ENCODE data around the gene MMP25. TPM values are rescaled to one million over a fixed set of nuclear protein-coding genes. Genes with fewer than 3 reads are reported as not detected.

The MMP25 gene
- polyA plus RNA-seq, 1 of the 3 experiments (the other 2 are of a cell fraction) = 0.03 TPM

- 3% methylated on average over 17 of the region's 40 CpGs for WGBS (ENCODE audit: low lambda C conversion rate)
- Histone ChIP-seq H3F3A (replicated peaks; ENCODE audit: insufficient read depth) (peaks cover under 1% of the 10 kb centered on the region), H3K9me3 (no peaks in the 10 kb centered on the region), H3K4me3 (ENCODE audit: low read depth in 2 of 2, low read length in 1 of 2) (no peak overlapping the region), H3K4me1 (ENCODE audit: control insufficient read depth in 1 of 2, insufficient read depth in 2 of 2, low read depth in 1 of 2, low read length in 1 of 2) (no peaks in the 10 kb centered on the region), H3K4me2 (peak overlapping the region; percentile 55; the same call in 1 of the 2 replicates), H3K27ac (ENCODE audit: low read depth in 2 of 2, low read length in 1 of 2) (no peak overlapping the region), H3K79me2 (ENCODE audit: insufficient read depth) (no peaks in the 10 kb centered on the region), H2AFZ (ENCODE audit: low read depth) (no peak overlapping the region), H3K9me2 (no peaks in the 10 kb centered on the region), H3K36me3 (replicated peaks in 1 of 2; ENCODE audit: control insufficient read depth in 1 of 2, insufficient read depth in 2 of 2, low read length in 1 of 2) (no peaks in the 10 kb centered on the region), H4K20me1 (ENCODE audit: insufficient read depth) (no peaks in the 10 kb centered on the region; the same call in 1 of the 2 replicates), H3K27me3 (ENCODE audit: insufficient read depth) (peaks cover 93% of the 10 kb centered on the region), H3K9ac (no peak overlapping the region)
- ChIA-PET POLR2A (no interaction called here), CTCF (interaction anchor here (1.3 to 9.8 kb wide), 7 partner anchors 6 to 75 kb away, joined by 3 to 141 read pairs (median 16); partner anchors contain the start of genes CLDN6, HCFC1R1, MMP25 and THOC6)
- no peak for TF ChIP-seq EP300 (IDR thresholded peaks at IDR 0.05; ENCODE audit: borderline replicate concordance in 1 of 2, low read depth in 1 of 2, low read length in 1 of 2)
- TF ChIP-seq EZH2phosphoT487 (IDR thresholded peaks at IDR 0.05; ENCODE audit: borderline replicate concordance, low read depth) = peak; percentile 65; the same call in 1 of the 2 replicates
- TF ChIP-seq FOXJ3 (CRISPR knock-in tag; IDR thresholded peaks at IDR 0.05) = no peak
- TF ChIP-seq YY1 (IDR thresholded peaks at IDR 0.05; ENCODE audit: low read depth) = no peak
- TF ChIP-seq TEAD4 (IDR thresholded peaks at IDR 0.05; ENCODE audit: borderline replicate concordance, insufficient read depth) = no peak
- no peak for DNase-seq
Measured at GRCh38 chr16:3035972-3036725, 10.2 kb upstream of the MMP25 start.

- H3K4me2 ChIP-seq = peak within 1 kb of the TSS; percentile 55; the same call in 1 of the 2 replicates
Measured at GRCh38 chr16:3036726-3037315, 9.5 kb upstream of the MMP25 start, which contains the start of gene BICDL2. Gene BICDL2, minus strand, starts transcription at chr16:3036944. Its CDS starts 1,448 bp downstream, at chr16:3035496.

More at GRCh38 chr16:3036726-3037315, 9.5 kb upstream of the MMP25 start, which contains the start of gene BICDL2:
- ChIA-PET POLR2A (no interaction called here), CTCF (no interaction called here)
- DNase-seq = no peak
- no peaks in the 10 kb centered on the region for H3K36me3 ChIP-seq (replicated peaks in 1 of 2; ENCODE audit: control insufficient read depth in 1 of 2, insufficient read depth in 2 of 2, low read length in 1 of 2)
- H3K27ac ChIP-seq (ENCODE audit: low read depth in 2 of 2, low read length in 1 of 2) = no peak within 1 kb of the TSS
- no peaks in the 10 kb centered on the region for H3K4me1 ChIP-seq (ENCODE audit: control insufficient read depth in 1 of 2, insufficient read depth in 2 of 2, low read depth in 1 of 2, low read length in 1 of 2)
- peaks cover 93% of the 10 kb centered on the region for H3K27me3 ChIP-seq (ENCODE audit: insufficient read depth)
- H3K4me3 ChIP-seq (ENCODE audit: low read depth in 2 of 2, low read length in 1 of 2) = no peak within 1 kb of the TSS
- TF ChIP-seq PBX3 (IDR thresholded peaks at IDR 0.05) (no peak), SIN3A (IDR thresholded peaks at IDR 0.05; ENCODE audit: borderline replicate concordance, low read depth, low read length) (no peak), EP300 (IDR thresholded peaks at IDR 0.05; ENCODE audit: borderline replicate concordance in 1 of 2, low read depth in 1 of 2, low read length in 1 of 2) (no peak), NFIC (IDR thresholded peaks at IDR 0.05; ENCODE audit: borderline replicate concordance) (no peak), FOXM1 (IDR thresholded peaks at IDR 0.05; ENCODE audit: low read depth) (no peak), REST (IDR thresholded peaks at IDR 0.05; ENCODE audit: low read depth, low read length) (no peak), TCF12 (IDR thresholded peaks at IDR 0.05) (no peak), RFX5 (IDR thresholded peaks at IDR 0.05; ENCODE audit: low read length) (no peak)
- H3K79me2 ChIP-seq (ENCODE audit: insufficient read depth) = no peaks in the 10 kb centered on the region
- no peaks in the 10 kb centered on the region for H3F3A ChIP-seq (replicated peaks; ENCODE audit: insufficient read depth)
- H4K20me1 ChIP-seq (ENCODE audit: insufficient read depth) = no peaks in the 10 kb centered on the region; the same call in 1 of the 2 replicates
- WGBS (ENCODE audit: low lambda C conversion rate) = 22% methylated on average over 11 of the region's 44 CpGs
- no peaks in the 10 kb centered on the region for H3K9me2 ChIP-seq
- H3K9me3 ChIP-seq = no peaks in the 10 kb centered on the region
- no peak within 1 kb of the TSS for H3K9ac ChIP-seq
- no peak within 1 kb of the TSS for H2AFZ ChIP-seq (ENCODE audit: low read depth)

Measured in SK-N-SH (cell line).